SK-N-DZ (cell line): Measurements from ENCODE around the gene C1orf21.

Experiments
- DNase-seq: peaks from one replicate; pipeline ENCODE4 v3.0.0-alpha.2; 2015; ENCODE audit warnings: low spot score

The C1orf21 gene

DNA sequence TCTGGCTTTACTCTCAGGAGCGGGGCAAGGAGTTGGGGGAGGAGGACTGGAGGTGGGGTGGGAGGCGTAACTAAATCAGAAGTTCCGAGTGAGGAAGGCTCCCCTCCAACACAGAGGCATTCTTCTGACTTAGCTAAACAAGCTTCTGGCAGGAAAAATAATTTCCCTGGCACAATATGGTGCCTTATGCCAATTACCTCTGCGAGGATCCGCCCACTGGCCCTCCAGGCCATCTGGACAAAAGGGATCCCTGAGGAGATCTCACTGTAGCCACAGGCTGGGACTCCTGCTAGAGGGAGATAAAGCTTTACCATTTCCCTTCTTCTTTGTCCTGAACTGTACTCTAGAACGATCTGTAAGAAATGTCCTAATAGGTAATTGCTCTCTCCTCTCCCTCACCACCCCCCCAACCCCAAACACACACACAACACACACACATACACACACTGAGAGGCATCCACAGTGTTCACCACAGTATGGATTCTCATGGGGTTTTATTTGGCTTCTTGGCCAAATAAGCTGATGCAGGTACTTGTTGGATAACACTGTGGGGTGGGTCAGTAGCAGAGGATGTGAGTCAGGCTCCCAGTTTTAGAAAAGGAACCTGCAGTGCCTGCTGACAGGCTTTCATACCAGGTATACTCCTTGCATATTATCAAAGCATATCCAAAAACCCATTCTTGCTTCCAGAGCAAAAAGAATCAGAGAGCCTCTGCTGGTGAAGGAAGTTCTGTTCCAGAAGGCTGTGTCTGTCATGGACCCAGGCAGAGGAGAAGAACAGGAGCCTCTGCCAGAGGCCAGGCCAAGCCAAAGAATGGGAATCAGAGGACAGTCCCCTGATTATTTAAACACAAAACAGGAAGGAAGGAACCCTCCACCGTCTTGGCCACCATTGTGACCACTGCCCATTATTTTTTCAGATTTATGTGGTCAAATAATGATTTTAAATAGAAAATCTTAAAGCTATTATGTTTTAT lies 169.1 kb downstream of the C1orf21 start:
- DNase-seq: no peak

DNA sequence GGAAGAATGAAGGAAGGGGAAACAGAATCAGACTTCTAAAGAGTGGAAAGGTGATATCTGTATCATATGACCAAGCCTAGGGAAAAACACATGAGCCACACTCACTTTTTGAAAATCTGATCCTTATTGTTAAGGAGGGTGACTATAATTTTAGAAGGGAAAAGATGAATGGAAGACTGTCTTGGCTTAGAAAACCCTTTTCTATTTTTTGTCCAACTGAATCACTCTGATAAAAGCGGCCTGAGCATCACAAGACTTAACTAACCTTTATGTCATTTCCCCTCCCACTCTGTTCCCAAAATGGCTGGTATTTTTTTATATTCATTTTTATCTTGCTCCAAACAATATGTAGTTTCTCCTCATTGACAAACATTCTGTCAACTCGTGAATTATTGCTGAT lies 169.8 kb downstream of the C1orf21 start:
- DNase-seq: no peak

DNA sequence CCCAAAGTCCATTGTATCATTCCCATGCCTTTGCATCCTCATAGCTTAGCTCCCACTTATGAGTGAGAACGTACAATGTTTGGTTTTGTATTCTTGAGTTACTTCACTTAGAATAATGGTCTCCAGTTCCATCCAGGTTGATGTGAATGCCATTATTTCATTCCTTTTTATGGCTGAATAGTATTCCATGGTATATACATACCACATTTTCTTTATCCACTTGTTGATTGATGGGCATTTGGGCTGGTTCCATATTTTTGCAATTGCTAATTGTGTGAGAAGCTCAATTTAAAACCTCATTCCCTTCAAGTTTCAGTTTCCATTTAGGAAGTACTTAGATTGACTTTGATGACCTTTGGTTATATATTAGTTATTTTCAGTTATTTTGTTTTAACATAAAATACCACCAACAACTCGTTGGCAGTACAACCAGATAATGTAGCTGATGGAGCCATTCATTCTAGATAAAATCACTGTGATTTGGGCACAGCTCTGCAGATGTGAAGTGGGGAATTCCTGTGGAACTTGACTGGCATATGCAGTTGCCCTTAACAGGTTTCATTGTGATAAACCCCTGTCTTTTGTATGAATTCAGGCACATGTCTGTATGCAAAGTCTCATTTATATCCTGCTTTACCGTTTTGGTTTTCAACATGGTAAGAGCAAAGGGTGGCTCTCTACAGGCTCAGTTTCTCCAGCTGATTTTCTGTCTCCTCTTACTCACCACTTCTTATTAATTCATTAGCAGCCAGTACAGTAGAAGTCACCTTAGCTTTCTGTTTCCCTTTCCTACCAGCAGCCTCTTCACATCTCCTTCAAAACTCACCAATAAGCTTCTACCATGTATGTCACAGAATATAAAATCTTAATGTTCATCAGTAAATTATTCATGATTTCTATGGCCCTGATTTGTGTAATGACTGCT lies 170.9 kb downstream of the C1orf21 start:
- DNase-seq: no peak

DNA sequence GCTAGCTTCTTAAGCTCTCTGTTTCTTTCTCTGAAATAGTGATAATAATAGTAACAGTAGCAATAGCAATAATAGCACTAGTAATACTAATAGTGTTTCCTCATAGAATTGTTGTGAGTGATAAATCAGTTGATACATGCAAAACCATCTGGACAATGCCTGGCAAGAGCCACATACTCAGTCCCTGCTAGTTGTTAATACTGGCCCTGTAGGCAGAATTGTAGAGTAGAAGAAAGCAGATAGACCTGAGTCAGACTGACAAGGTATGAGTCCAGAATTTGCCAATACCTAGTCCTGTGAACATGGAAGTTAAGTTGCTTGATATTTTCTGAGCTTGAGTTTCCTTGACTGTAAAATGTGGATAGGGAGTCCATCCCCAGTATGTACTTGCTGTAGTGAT lies 171.9 kb downstream of the C1orf21 start:
- no peak for DNase-seq

DNA sequence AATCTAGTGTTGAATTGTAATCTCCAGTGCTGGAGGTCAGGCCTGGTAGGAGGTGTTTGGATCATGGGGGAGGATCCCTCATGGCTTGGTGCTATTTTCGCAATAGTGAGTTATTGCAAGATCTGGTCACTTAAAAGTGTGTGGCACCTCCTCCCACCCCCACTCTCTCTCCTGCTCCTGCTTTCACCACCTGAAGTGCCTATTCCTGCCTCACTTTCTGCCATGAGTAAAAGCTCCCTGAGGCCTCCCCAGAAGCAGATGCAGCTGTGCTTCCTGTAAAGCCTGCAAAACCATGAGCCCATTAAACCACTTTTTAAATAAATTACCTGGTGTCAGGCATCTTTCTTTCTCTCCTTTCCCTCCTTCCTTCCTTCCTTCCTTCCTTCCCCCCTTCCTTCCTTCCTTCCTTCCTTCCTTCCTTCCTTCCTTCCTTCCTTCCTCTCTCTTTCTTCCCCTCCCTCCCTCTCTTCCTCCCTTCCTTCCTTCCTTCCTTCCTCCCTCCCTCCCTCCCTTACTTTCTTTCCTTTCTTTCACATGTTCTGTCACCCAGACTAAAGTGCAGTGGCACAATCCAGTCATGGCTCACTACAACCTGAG lies 172.4 kb downstream of the C1orf21 start:
- no peak for DNase-seq

DNA sequence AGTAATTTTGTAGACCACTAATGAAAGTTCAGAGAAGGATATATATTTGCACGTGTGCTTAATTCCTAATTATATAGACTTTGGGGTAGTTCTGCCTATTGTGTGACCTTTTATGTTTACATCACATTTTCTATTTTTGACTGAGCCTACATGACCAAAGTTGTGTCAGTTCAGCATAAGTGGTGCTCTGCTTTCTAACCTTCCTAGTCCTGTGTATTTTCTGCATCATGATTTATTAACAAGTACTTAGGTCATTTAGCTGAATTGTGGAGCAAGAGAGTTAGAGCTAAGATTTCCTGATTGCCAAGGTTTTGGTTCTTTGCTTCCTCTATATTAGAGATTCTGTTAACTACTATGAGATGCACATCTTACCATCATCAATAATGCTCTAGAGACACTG lies 176.0 kb downstream of the C1orf21 start:
- no peak for DNase-seq

DNA sequence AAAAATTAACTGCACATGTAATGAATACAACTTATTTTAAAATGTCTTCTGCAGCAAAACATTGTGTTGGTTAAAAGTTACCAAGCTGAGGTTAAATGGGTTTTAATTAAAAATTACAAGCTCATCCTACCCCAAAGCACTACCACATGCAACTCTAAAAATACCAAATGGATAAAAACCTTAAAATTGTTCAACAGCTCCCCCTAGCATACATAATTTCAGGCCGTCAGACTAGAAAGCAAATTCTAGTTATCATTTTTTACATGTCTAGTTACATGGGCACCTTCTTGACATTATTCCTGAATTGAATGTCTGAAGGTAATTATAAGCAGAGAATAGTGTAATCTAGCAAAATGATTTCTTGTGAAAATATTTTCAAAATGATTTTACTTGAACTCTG lies 176.5 kb downstream of the C1orf21 start:
- no peak for DNase-seq

DNA sequence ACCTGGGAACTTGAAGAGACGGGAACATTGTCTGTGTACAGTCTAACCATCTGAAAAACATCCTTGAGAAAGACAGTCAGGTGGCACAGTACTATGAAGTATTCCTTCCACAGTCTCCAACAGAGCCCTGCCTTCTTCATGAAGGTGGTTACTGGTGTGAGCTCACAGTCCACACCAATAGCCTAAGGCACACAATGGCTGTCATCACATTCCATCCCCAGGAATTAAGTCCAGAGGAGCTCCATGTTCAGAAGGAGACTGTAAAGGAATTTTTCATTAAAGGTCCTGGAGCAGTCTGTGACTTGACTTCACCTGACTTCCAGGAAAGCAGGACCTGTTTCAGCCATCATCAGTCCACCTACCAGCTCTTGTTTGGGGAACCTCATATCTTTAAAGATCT lies 180.2 kb downstream of the C1orf21 start:
- DNase-seq: no peak

DNA sequence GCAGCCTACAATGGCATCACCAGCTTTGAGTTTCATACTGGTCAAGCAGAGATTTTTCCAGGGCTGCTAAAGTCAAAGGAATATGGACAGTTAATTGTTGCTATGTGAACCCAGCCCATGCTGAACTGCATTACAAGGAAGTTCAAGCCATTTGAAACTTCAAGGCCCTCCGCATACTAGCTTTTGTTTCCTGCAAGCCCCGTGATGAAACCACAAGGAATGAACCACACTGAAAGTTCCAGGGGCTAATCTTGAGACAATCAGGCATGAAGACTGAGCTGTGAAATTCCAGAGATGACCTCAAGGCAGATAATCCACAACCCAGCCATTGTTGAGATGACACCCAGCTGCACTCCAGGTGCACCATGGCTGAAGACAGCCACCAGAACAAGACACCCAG lies 180.8 kb downstream of the C1orf21 start:
- DNase-seq: no peak

DNA sequence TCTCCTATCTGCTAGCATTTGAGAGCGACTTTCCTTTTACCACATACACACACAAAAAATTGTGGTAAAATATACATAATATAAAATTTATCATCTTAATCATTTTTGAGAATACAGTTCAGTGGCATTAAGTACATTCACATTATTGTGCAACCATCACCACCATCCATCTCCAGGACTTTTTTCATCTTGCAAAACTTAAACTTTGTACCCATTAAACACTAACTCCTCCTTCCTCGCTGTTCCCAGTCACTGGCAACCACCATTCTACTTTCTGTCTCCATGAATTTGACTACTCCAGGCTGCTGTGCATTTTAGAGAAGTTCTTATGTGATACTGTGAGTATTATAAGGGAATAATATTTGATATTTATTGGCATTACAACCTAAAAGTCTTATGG lies 181.3 kb downstream of the C1orf21 start:
- no peak for DNase-seq

DNA sequence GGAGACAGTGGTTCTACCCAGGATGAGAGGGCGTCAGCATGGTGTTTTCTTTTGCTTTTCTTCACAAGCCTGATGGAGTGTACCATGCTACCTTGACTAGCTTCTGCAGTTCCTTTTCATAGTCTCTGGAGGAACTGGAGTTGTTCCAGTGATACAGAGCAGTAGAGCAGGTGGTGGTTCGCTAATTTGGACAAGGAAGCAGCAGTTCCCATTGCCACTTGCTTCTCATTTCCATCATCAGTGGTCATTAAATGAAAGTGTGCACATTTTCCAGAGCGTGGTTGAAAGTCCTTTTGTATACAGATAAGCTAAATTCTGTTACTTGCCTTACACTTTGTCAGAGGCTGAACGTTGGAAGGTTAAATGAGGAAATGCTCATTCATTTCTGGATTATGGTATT lies 182.3 kb downstream of the C1orf21 start:
- DNase-seq: no peak

DNA sequence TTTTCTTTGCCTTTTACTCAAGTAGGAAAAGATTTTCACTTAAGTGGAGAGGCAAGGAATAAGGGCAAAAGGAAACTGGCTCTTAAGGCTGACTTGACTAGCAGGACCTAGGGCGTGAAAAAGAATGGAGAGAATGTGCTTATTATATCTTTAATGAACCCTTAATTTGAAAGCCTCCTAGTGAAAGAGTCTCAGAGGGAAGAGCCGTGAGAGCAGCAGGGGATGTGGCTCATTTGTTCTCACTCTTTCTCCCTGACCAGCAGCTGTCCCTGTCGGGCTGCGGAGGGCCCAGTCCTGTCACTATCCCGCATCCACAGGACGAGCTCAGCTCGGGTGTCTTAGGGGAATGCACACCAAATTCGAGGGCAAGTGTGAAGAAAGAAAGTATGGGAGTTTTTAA lies 187.8 kb downstream of the C1orf21 start:
- DNase-seq: no peak

DNA sequence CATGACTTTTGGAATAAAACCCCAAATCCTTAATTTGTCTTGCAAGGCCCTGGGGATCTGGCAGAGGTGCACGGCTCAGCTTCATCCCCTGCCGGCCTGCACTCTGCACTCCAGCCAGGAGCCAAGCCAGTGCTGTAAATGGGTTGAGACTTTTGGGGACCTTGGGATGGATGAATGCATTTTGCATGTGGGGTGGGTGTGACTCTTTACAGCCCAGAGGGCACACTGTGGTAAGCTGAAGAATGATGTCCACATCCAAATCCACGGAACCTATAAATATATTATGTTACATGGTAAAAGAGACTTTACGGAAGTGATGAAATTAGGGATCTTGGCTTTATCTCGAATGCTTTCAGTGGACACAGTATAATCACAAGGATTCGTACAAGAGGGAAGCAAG lies 190.0 kb downstream of the C1orf21 start:
- DNase-seq: no peak

DNA sequence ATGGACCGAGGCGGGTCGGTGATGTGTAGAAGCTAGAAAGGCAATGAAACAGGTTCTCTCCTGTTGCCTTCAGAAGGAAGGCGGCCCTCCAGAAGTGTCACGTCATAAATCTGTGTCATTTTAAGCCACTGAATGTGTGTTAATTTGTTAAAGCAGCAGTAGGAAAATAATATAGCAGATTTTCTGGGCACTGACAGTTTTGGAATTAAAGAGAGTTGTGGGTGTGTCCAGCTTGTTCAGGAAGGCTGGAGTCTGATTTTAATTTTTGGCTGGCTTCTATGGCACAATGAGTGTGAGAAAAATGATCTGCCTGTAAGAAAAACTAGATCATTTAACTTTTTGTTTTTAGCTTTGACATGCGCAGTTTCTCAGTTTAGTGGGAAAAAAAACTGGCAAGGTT lies 190.5 kb downstream of the C1orf21 start:
- DNase-seq: no peak

DNA sequence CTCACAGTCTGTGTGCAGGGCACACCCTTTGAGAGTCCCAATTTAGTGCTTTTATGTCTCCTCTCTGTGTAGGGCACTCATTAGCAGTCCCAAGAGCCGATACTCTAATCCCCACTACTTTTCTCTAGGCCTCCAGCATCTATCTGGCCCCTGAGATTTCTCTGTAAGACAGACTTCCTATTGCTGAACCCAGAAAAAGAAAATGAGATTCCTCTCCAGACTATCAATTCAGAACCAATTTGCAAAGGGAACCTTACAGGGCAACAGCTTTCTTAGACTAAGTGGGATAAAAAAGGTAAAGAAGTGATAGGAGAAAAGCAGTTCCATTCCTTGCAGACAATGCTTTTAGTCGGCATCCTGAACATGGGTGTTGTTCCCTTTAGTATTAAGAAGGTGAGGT lies 195.6 kb downstream of the C1orf21 start:
- DNase-seq: no peak

DNA sequence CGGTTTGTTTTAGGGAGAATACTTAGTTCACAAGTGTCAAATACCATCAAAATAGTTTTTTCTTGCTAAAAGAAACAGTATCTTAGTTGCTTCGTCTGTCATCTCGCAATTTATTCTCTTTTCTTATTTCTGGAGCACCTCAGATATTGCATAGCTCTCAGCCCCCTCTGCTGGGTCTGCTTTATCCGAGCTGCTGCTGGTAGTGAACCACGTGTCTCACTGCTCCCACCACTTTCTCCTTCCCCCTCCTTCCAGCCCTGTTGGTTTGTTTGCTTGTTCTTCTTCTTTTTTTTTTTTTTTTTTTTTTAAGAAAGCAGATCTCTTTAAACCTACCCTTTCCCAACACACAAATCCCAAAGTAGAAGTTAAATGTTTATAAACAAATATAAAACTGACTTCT lies 197.0 kb downstream of the C1orf21 start:
- no peak for DNase-seq

DNA sequence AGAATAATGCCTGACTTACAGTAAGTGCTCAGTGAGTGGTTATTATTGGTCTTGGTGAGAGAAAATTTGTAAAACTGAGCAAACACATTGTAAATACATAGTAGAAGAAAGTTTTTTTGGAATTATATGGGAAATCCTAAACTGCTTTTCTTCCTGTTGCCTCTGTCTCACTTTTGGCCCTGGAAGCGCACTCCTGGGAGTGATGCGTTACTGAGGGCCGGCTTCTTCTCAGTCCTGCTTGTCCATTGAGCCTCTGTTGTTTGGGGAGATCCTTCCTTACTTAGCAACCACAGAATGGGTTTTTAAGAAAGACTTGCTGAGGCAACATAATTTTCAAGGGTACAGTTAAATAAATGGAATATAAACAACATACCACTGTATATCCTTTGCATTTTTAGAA lies 201.9 kb downstream of the C1orf21 start:
- DNase-seq: no peak

DNA sequence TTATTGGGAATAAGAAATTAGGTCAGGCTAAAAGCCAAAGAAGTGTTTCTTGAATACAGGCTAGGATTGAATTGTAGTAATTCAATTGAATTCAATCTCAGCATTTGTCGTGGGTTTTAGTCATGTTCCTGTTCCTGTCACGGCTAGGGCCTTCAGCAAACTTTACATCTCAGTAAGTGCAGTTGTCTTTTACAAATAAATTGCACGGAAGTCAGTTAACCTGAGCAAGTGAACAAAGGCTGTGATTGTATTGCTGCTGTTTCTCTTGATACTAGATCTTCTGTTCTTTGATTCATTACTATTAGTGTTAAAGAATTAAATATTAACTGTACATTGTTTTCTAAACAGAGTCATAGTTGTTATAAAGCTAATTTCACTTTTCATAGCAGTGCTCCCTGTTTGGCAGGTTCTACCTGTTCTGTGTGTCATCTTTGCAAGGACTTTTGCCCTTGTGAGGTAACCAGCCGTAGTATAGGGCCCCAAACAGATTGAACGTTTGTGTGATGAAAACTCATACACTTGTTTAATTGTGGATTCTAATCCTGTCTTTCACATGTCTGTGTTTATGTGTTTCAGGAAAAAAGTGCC lies 203.4 kb downstream of the C1orf21 start:
- DNase-seq: no peak

DNA sequence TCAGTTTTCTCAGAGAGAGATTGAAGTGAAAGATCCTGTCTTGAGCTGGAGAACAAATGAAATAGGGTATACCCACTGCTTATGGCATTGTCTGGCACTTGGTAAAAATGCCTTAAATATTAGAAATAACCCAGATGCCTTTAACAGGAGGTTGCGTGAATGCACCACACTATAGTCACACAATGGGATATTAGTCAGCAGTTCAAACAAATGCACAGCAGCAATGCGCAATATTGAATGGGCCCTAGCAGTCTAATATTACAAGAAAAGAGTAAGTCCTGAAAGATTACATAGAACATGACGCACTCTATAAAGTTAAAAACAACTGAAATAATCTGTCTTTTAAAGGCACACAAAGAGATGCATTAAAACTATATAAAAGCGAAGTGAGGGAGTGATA lies 206.8 kb downstream of the C1orf21 start:
- no peak for DNase-seq

DNA sequence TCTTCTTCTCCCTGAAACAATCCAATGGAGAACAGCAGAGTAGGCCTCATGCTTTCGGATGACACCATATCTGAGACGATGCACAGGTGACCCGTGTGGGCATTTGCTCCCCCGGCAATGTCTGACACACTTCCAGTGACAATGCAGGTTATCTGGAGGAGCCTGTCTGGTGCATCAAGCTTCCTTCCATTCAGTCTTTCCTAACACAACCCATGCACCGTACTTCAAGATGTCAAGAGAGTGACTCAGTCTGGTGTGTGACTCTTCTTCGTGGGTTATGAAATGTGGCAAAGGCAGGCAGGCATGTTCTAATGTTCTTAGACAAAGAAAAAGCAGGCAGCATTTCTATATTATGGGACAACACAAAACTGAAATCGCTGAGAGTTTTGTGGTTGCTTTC lies 208.8 kb downstream of the C1orf21 start:
- peak; percentile 3 for DNase-seq

DNA sequence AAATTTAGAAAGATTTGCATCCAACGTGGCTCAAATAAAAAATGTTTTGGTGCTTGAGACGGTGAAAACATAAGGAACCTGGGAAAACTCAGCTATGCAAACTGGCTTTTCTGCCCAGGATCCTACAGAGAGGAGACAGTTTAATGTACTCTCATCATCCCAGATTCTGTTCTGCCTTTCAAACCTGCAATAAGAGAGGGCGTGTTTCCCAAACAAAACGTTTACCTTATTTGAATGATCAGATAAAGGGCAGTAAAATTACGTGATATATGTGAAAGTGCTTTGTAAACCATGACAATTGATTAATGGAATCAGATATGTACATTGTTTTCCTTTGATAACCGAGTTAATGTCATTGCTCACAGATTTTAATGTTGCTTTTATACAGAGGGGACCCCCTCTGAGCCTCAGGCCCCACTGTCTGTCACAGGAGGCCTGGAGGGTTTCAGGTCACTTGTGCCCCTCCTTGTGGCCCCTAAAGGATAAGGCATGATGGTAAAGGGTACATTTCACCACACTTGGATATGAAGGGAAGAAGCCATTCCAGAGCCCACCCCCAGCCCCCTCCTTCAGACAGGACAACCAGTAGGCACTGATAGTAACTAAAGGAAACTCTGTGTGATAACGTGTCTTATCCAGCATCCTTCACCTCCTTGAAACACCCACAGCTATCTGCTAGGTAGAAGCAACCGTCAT lies 210.3 kb downstream of the C1orf21 start:
- DNase-seq: peak; percentile 3
